Erythroblast (primary cell): ENCODE results near the gene ZEB2.

Experiments used
- GATA1 ChIP-seq: IDR thresholded peaks from 2 replicates; pipeline ENCODE4 v1.6.1; 2011; ENCODE audit warnings: low read depth, mild to moderate bottlenecking, control low read depth, low read length, moderate library complexity
- POLR2A ChIP-seq: IDR thresholded peaks from 2 replicates; pipeline ENCODE4 v1.6.1; 2011; ENCODE audit warnings: mild to moderate bottlenecking, low read length

- TF ChIP-seq POLR2A (no peak), GATA1 (no peak)
These were observed 7.0 kb downstream of the ZEB2 start for GRCh38 chr2:144512891-144513351.
